Tibial nerve (tissue), 3 donors: ENCODE data around the gene TMEM191C.

Experiments used
- CTCF ChIP-seq, 5 experiments: fragments of 200-600 bp in 3 of 5; fragments of 450-650 bp in 2 of 5; sonication (generic) in 3 of 5; IDR thresholded peaks; one replicate each; pipeline ENCODE4 v1.5.1; 2016 to 2019; ENCODE audit warnings: antibody characterized with exemption in 5 of 5, mild to moderate bottlenecking in 3 of 5, moderate library complexity in 2 of 5
- POLR2A ChIP-seq, 2 donors: fragments of 450-650 bp; IDR thresholded peaks; one replicate each; pipeline ENCODE4 v1.6.1; 2017; ENCODE audit warnings: antibody characterized with exemption in 2 of 2, mild to moderate bottlenecking in 2 of 2, moderate library complexity in 2 of 2

- no peak for TF ChIP-seq CTCF (IDR thresholded peaks at IDR 0.05)
- no peak for TF ChIP-seq POLR2A (IDR thresholded peaks at IDR 0.05)
Observed at GRCh38 chr22:21447694-21448402, 19.3 kb upstream of the TMEM191C start.
